DND-41 (cell line): Measurements from ENCODE around the gene TMEM163.

Experiments used
- ATAC-seq: fragments of 200-7000 bp; cut with Tn5 transposase; 3 replicates; pipeline ENCODE4 v1.9.1; 2021; ENCODE audit warnings: low read depth; ENCODE audit not compliant: insufficient read depth
- DNase-seq: peaks from one replicate; pipeline ENCODE4 v3.0.0-alpha.2; 2020
- H2AFZ ChIP-seq: 2 replicates; pipeline ENCODE4 v1.6.0; 2012; ENCODE audit warnings: low read depth, low read length
- H3K27ac ChIP-seq: 2 replicates; pipeline ENCODE4 v1.5.1; 2012; ENCODE audit warnings: low read length, inconsistent platforms
- H3K27me3 ChIP-seq: fragments of 200-600 bp; sonication (generic); 2 replicates; pipeline ENCODE4 v1.6.0; 2012; ENCODE audit warnings: low read length, mild to moderate bottlenecking, inconsistent platforms; ENCODE audit not compliant: insufficient read depth, poor library complexity
- H3K36me3 ChIP-seq: 2 replicates; pipeline ENCODE4 v1.5.1; 2012; ENCODE audit warnings: low read length, inconsistent platforms; ENCODE audit not compliant: insufficient read depth
- H3K4me1 ChIP-seq: 2 replicates; pipeline ENCODE4 v1.5.1; 2012; ENCODE audit warnings: mild to moderate bottlenecking, low read length; ENCODE audit not compliant: insufficient read depth
- H3K4me2 ChIP-seq: 2 replicates; pipeline ENCODE4 v1.6.0; 2012; ENCODE audit warnings: mild to moderate bottlenecking, moderate library complexity, low read length, inconsistent platforms; ENCODE audit not compliant: insufficient read depth
- H3K4me3 ChIP-seq, 2 experiments: fragments of 200-600 bp in 1 of 2; shearing (Covaris generic) in 1 of 2; 2 replicates each; pipeline ENCODE4 v1.5.1; 2012 to 2016; ENCODE audit warnings: inconsistent platforms in 2 of 2, low read length in 2 of 2, mild to moderate bottlenecking in 2 of 2, low read depth in 1 of 2, moderate library complexity in 1 of 2
- H3K79me2 ChIP-seq: 2 replicates; pipeline ENCODE4 v1.6.0; 2012; ENCODE audit warnings: low read length, inconsistent platforms; ENCODE audit not compliant: insufficient read depth
- H3K9ac ChIP-seq: 2 replicates; pipeline ENCODE4 v1.6.0; 2012; ENCODE audit warnings: low read depth, mild to moderate bottlenecking, inconsistent platforms, low read length, moderate library complexity
- H3K9me3 ChIP-seq: 2 replicates; pipeline ENCODE4 v1.5.1; 2012; ENCODE audit warnings: low read length, moderate library complexity, mild to moderate bottlenecking, inconsistent platforms; ENCODE audit not compliant: insufficient read depth, severe bottlenecking
- H4K20me1 ChIP-seq: 2 replicates; pipeline ENCODE4 v1.6.0; 2012; ENCODE audit warnings: low read length; ENCODE audit not compliant: insufficient read depth
- EZH2 ChIP-seq: IDR thresholded peaks from 3 replicates; pipeline ENCODE4 v1.6.1; 2012; ENCODE audit warnings: borderline replicate concordance, low read depth, mild to moderate bottlenecking, moderate library complexity, low read length, inconsistent platforms; ENCODE audit not compliant: severe bottlenecking
- TF ChIP-seq, protein P1 (sequence below): IDR thresholded peaks from 2 replicates; pipeline ENCODE4 v1.5.1; 2012; ENCODE audit warnings: borderline replicate concordance, low read length, moderate library complexity, mild to moderate bottlenecking; ENCODE audit not compliant: poor library complexity, severe bottlenecking; ENCODE audit errors: extremely low read depth

The TMEM163 gene

GRCh38 chr2:134681201-134681600, 37.6 kb downstream of the TMEM163 start:
- Histone ChIP-seq H3K36me3 (no peaks in the 10 kb centered on the region), H3K27me3 (no peaks in the 10 kb centered on the region), H3K4me1 (peaks cover 9% of the 10 kb centered on the region), H2AFZ (no peak overlapping the region), H3K4me3 (no peak overlapping the region), H4K20me1 (no peaks in the 10 kb centered on the region), H3K9ac (no peak overlapping the region), H3K9me3 (no peaks in the 10 kb centered on the region), H3K27ac (no peak overlapping the region), H3K79me2 (no peaks in the 10 kb centered on the region), H3K4me2 (no peak overlapping the region)
- no peak for ATAC-seq
- TF ChIP-seq, protein P1, sequence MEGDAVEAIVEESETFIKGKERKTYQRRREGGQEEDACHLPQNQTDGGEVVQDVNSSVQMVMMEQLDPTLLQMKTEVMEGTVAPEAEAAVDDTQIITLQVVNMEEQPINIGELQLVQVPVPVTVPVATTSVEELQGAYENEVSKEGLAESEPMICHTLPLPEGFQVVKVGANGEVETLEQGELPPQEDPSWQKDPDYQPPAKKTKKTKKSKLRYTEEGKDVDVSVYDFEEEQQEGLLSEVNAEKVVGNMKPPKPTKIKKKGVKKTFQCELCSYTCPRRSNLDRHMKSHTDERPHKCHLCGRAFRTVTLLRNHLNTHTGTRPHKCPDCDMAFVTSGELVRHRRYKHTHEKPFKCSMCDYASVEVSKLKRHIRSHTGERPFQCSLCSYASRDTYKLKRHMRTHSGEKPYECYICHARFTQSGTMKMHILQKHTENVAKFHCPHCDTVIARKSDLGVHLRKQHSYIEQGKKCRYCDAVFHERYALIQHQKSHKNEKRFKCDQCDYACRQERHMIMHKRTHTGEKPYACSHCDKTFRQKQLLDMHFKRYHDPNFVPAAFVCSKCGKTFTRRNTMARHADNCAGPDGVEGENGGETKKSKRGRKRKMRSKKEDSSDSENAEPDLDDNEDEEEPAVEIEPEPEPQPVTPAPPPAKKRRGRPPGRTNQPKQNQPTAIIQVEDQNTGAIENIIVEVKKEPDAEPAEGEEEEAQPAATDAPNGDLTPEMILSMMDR, result no peak
- no peak for TF ChIP-seq EZH2
- DNase-seq, result no peak

DNA sequence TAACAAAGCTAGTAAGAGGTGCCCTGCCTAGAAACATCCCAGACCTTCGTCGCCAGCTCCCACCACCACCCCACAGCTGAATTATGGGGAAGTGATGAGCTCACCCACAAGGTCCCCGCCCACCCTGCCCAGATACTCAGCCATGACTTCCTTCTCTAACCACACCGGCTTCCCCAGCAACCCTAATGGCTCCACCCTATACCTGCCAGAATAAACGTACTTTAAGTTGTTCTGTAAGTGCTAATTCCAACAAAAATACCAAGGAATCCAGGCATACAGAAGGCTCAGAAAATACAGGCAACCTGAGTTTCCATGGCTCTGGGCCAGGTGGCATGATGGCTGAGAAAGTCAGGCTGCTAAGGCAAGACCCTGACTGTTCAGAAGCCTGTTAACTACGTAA, 39.1 kb downstream of the TMEM163 start:
- H3K4me2 ChIP-seq, result peak overlapping the region; percentile 38; the same call in 1 of the 2 replicates
- no peaks in the 10 kb centered on the region for H3K36me3 ChIP-seq
- peaks cover 9% of the 10 kb centered on the region for H3K4me1 ChIP-seq
- H4K20me1 ChIP-seq, result no peaks in the 10 kb centered on the region
- H3K9me3 ChIP-seq, result no peaks in the 10 kb centered on the region
- H3K27me3 ChIP-seq, result no peaks in the 10 kb centered on the region
- peak; percentile 97 for ATAC-seq
- no peak overlapping the region for H3K4me3 ChIP-seq
- no peak overlapping the region for H3K9ac ChIP-seq
- no peak overlapping the region for H3K27ac ChIP-seq
- DNase-seq, result peak; percentile 62
- H3K79me2 ChIP-seq, result no peaks in the 10 kb centered on the region
- H2AFZ ChIP-seq, result no peak overlapping the region
- no peak for TF ChIP-seq EZH2
- TF ChIP-seq, protein P1, result no peak

GRCh38 chr2:134679294-134679693, 39.5 kb downstream of the TMEM163 start:
- Histone ChIP-seq H2AFZ (no peak overlapping the region), H3K4me2 (no peak overlapping the region), H3K9me3 (no peaks in the 10 kb centered on the region), H3K9ac (no peak overlapping the region), H3K27ac (no peak overlapping the region), H3K27me3 (no peaks in the 10 kb centered on the region), H3K4me3 (no peak overlapping the region), H3K4me1 (peaks cover 9% of the 10 kb centered on the region), H3K79me2 (no peaks in the 10 kb centered on the region), H4K20me1 (no peaks in the 10 kb centered on the region), H3K36me3 (no peaks in the 10 kb centered on the region)
- DNase-seq, result no peak
- no peak for TF ChIP-seq EZH2
- TF ChIP-seq, protein P1, result no peak
- ATAC-seq, result no peak
